COR-L47 (cell line): ENCODE data around the gene PCDH15.
A peak's percentile ranks its signal among the peaks of the same experiment; 100 is the strongest.
"Not testable (repeated sequence)": the region's sequence is repeated elsewhere in the genome, so short reads cannot be mapped to it uniquely, and the experiment has no call there.

Source experiments
- DNase-seq: peaks from one replicate; lab custom pipeline; 2025; lab: John Stamatoyannopoulos, UW

PCDH15 gene

DNA sequence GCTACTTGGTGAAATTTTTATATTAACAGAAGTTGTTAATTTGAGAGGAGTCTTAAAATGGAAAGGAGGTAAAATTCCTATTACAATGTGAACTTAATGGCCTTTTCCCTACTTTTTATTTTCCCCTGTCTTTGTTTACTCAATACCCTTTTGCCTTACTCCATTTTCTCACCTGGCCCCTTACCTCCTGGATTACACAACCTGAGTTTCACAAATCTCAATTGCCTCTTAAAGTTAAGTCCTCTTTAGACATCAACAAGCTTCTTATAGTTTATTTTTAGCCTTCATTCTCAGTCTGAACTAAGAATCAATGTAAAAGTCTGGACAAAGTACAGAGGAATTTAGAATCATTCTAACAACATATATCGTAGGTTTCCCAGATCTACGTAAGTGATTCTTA, 247.0 kb downstream of the PCDH15 start:
- no peak for DNase-seq

DNA sequence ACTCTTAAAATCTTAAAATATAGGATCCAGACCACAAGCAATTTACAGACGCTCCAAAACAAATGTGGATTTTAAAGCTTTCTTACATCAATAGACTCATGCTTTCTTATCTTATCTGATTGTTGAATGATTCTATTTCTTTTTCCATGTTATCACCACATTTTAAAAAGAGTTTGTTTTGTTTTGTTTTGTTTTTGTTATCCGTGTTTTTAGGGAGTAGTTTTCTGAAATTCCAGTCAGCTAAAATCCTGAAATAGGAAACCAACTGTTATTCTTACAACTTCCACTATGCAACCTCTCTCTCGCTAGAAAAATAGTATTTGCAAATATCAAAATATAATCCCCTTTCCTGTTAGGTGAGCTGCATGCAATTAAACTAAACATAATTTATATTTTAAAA, 251.0 kb downstream of the PCDH15 start:
- DNase-seq, result no peak

DNA sequence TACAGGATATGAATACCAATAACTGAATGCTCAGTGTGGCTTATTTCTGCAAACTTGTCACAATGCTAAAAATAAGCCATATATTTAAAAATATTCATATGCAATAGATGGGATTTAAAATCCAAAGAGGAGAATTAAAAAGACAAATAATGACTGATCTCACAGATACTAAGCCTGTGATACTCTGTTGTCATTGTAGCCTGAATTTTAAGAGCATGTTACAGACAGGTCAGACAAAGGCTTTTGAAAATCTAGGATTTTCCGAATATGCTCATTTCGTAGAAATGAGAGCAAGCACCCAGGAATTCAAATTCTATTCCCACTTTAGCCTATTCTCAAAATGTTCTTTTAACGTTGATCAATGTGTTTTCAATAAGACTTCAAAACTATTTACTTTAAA, 269.7 kb downstream of the PCDH15 start:
- DNase-seq, result no peak

DNA sequence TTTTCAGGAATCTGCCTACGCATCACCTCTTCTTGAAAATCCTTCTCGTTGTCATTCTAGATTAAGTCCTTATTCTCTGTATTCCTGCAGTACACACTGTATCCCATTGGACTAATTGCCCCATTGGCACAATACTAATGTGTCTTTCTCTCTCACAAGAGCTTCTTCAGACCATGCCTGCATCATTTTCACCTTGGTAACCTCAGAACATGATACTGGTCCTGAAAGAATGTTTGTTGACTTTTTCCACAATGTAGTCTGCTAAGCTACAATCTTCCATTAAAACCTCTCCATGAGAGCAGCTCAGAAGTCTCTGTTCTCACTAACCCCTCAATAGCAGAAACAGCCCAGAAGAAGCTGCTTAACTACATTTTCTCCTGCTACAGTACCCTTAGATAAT, 270.7 kb downstream of the PCDH15 start:
- no peak for DNase-seq

DNA sequence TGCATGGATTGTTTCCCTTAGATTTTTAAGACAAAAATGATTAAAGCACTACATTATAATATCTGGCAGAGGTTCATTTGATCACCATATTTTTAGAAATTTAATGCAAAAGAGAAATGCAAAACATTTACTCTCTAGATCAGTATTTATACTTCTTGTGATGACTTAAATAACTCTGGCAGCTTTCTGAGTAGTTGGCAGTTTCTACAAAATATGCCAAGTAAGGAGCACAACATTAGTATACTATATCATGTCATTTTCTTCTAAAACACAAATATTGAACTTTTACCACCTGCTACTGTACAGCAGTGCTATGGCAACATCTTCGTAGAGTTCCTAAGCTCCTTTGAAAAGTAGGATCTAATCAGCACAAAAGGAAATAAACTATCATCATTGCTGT, 275.2 kb downstream of the PCDH15 start:
- DNase-seq, result peak; percentile 31

DNA sequence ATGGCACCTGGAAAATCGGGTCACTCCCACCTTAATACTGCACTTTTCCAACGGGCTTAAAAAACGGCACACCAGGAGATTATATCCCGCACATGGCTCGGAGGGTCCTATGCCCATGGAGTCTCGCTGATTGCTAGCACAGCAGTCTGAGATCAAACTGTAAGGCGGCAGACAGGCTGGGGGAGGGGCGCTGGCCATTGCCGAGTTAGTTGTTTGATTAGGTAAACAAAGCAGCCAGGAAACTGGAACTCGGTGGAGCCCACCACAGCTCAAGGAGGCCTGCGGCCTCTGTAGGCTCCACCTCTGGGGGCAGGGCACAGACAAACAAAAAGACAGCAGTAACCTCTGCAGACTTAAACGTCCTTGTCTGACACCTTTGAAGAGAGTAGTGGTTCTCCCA, 285.8 kb downstream of the PCDH15 start:
- not testable (repeated sequence) for DNase-seq

DNA sequence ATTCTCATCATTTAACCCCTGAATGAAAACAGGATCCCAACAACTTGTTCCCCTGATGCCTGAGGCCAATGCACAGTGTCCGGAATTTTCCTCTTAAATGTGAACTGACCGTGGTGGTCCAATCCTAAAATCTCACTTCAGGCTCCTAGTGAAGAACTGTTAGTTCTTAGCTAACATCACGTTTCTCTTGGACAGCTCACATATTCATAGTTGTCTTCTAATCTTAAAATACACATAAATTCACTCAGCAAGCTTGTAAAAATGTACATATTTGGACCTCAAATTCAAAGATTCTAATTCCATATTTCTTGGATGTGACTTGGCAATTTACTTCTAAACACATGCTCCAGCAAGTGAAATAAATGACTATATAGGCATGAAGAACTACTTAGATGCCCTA, 297.2 kb downstream of the PCDH15 start:
- DNase-seq, result no peak

DNA sequence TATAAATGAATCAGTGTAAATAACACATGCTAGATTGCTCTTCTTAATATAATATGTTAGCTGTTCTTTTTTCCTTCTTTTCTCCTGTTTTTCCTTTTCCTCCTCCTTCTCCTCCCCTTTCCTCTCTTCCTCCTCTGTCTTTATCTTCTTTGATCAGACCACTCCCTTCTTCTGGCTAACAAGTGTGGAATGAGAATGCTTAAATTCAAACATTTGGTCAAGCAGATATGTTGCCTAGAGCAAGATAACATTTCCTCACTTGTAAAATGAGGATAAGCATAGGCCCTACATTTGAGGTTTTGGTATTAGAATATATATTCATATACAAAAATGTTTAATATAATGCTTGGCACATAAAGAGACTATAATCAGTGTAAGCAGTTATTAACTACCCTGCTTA, 299.1 kb downstream of the PCDH15 start:
- no peak for DNase-seq

DNA sequence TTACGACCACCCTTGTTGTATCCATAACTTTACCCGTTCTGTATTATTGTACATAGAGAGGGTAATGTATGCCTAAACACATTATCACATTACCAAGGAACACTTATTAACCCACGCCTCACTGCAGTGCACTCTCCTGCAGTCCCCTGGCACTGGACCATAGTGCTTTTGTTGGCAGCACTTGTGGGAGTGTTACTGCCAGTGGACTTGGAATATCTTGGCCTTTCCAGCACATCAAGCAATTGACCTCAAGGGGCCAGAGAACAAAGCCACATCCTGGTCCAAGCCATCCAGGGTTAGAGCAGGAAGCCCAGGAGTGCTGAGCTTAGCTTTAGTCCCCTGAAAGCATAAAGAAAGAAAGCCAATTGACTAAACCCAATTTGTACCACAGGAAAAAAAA, 304.2 kb downstream of the PCDH15 start:
- no peak for DNase-seq

DNA sequence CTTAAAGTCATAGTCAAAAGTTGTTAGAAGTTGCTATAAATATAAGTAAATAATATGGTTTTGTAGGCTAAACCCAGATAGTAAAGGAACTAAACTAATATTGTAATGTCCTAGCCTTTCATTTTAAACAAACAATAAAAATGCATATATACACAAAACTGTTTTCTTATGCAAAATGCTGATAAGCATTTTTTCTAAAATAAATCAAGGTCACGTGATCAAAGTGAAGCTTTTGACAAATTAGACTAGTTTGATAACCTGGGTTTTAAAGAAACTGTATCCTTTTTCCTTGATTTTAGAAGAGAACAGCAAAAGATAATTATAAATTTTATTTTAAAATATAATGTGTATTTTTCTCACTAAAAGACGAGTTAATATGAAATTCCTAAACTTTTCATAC, 313.3 kb downstream of the PCDH15 start:
- no peak for DNase-seq

DNA sequence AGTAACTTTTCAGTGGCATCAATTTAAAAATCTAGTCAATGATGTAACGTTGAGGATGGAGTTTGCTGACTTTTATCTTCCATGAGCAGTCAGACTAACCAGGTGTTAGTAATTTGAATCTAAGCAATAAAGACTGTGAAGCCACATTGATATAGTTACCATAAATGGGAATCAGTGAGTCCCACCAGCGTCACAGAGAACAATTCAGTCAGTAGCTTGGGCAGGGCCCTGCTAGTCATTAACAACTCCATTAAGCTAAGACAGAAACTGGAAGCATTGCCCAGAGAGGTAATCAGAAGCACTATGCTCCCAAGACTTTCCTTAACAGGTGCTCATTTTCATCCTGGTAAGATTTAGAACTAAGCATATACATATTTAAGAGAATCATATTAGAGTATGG, 315.1 kb downstream of the PCDH15 start:
- no peak for DNase-seq

DNA sequence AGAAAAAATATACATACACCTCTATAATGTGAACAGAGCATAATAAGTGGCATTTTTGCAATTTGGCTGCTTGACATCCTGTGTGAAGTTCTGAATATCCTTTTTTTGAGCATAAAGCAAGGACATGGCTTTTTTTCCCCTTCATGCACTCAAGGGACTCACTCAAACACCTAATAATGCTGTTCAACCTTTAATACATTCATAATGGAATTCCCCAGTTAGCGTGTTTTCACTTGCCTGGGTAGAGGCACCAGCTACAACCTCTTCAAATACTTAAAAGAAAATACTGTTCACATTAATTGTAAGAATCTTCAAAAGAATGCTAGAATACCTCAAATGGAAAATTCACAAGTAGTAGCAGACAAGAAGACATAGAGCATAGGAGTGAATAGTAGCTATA, 316.8 kb downstream of the PCDH15 start:
- DNase-seq, result no peak

DNA sequence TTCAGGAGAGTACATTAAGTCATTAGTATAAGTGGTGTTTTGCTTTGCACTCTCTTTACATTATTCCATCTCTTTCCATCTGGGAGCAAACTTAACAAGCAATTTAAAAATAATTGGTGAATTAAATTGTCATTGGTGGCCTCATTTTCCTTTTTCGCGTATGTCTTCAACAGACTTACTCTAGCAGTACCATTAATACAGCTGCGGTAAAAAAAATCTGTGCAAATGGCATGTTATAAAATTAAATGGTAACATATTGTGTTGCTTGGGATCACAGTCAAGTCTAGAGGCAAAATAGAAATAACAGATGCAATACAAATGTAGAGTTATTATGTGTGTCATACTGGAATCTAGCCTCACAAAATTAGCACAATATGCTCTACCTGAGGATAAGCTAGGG, 322.4 kb downstream of the PCDH15 start:
- DNase-seq, result no peak

DNA sequence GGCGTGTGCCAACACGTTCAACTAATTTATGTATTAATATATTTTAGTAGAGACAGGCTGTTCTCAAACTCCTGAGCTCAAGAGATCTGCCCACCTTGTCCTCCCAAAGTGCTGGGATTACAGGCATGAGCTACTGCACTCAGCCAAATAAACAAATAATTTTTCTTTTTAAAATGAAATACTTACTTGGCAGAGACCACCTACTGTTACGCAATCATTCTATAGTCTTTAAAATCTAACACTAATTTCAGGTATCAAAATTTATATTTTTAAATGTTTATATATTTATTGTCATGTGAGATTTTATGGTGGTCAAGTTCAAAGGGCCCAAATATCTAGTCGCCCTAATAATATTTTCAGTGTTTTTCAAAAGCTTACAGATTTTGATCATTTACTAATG, 323.3 kb downstream of the PCDH15 start:
- no peak for DNase-seq

DNA sequence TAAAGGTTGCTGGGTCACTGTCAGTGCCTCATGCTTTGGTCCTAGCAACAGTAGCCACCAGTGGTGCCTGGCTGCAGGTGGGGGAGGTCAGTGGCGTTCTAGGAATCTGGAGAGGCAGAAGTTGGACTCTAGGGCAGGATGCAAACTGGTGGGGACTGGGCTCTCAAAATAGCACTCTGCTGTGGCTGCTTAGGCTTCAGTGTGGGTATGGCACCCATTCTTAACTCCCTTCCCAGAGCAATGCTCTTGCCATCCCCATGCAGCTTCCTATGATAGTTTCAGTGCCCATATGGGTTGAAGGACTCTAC, 330.8 kb downstream of the PCDH15 start:
- DNase-seq, result no peak

DNA sequence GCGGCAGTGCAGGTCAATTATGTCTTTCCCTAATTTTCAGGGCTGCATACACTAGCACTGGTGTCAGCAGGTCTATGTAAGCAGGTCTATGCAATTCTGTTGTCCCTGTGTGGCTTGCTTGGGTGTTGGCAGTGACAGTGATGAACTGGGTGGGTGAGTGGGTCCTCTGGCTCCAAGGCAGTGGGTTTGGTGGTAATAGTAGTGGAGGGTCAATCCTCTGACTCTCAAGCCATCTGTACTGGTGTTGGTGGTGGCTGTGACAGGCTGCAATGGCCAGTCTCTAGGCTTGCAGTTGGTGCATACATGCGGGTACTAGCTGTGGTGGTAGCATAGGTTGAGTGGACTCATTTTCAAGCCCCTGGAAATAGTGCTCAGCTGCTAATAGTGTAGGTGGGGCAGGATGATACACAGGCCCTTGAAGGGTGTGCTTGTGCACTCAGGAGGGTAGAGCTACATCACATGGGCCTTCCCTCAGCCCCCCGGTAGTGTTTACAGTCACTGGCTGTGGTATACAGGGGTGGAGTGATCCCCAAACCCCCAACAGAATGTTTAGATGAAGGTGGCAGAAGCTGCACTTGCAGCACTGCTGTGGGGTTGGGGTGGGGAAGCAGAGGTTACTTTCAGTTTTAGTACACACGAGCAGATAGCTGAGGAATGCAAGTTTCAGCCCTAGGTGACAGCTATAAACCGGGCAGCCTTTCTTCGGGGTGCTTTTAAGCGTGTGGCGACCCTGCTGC, 331.3 kb downstream of the PCDH15 start:
- DNase-seq, result no peak

DNA sequence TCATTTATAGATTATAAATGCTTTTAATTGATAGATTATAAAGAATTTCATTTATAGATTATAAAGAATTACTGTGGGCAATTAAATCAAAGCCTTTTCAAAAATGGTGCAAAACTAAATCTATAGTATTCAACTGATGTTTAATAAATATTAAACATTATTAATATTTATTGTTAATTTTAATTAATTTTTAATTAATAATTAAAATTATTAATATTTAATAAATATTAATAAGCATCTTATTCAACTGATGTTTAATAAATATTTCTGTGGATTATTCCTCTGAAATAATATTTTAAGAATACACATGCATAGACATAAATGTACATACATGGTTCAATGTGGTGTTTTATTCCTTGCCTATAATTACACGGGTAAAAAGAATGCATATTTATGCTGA, 346.8 kb downstream of the PCDH15 start:
- no peak for DNase-seq

DNA sequence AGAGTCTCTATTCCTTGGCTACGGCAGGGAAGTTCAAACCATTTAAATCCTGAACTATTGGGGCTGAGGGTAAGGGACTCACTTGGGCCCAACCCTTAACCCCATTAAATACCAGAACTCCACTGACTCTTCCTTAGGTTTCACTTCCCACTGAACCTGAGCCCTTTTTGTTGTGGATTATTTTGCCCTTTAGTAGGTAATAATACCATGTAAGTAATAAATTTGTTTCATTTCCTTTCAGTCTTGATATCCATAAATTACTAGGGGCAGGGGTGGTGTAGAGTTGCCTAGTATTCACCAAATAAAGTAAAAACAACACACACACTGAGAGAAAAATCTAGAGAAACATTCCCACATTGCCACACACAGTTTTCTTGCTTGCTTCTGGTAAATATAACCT, 352.0 kb downstream of the PCDH15 start:
- DNase-seq, result no peak

DNA sequence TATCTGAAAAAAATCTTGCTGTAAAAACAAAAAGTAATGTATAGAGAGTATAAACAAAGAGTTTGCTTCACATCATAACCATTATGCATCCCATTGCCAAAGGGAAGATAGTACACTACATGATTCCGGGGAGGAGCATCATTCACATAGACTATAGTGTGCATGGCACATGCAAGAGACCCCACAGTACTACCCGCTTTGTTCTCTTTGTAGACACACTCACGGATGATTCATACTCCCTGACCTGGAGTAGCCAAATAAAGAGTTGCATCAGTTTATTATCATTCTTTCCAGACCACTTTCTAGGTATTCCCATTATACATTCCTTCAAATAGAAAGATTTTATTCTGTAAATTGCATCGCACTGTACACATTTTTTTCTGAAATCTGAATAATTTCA, 356.9 kb downstream of the PCDH15 start:
- no peak for DNase-seq

DNA sequence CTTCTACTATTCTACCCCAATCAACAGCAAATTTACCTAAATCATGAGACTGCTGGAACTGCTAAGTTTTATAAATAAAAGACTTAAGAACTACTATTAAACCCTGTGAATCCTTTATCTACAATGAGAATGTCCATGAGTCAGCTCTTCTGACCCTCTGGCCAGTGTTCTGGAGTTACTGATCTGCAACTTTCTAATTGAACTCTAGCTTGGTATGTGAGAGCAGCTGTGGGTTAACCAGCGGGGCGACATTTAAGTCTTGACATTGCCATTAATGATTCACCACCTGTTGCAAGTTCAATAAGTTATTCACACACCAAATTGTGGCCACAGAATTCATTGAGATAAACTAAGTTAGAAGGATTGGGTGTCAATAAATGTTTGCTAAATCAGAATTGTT, 359.8 kb downstream of the PCDH15 start:
- DNase-seq, result no peak

DNA sequence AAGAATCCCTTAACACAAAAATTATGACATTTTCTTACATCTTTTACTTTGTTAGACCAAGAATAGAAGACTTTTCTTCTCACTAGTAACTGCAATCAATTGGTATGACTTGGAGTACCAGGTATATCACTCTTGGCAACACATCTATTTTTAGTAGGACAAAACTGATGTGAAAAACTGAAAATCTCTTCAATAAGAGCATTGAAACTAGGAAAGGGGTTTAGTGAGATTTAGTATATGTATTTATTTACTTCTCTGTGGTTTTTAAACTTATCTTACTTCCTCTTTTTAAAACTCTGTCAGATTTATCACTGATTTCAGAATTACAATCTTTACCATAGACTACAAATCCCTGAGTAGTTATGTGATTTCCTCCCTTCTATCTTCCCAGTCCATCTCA, 366.2 kb downstream of the PCDH15 start:
- DNase-seq, result no peak

DNA sequence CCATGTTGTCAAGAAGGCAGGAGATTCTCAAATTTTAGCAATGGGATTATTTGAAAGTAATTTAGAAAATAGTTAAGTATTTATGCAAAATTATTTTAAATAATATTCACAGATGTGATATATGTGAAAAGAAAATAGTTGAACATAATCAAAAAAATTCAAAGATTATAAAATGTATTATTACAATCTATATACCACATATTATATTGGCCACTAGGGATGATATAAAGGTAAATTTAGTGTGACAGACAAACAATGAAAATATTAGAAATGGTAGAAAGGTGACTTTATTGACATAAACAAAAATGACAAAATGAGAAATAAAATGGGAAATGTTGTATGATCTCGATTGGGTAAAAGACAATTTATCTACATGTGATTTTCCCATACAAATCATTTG, 385.5 kb downstream of the PCDH15 start:
- no peak for DNase-seq

DNA sequence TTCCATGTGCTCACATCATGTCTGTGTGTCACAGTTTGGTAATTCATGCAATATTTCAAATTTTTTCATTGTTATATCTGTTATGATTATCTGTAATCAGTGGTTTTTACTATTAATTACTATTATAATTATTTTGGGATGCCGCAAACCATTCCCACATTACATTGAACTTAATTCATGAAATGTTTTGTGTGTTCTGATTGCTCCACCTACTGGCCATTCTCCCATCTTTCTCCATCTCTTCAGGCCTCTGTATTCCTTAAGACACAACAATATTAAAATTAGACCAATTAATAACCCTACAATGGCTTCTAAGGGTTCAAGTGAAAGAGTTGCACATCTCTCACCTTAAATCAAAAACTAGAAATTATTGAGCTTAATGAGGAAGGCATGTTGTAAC, 398.5 kb downstream of the PCDH15 start:
- peak; percentile 36 for DNase-seq

DNA sequence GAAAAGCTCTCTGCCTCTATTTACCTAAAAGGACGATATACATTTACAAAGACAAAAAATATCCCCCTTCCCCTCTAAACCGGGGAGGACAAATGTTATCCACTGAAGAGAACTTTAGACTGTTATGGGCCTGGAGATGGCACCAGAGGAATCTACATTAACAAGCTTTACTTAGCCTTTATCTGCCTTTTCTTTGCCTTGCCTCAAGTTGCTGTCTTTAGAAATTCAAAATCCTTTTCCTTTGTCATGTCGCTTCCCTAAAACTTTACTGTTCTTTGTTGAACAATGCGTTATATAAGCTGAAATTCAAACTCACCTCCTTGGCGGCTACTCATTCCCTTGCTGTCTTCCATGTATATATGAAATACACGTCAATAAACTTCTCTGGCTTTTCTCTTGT, 405.0 kb downstream of the PCDH15 start:
- DNase-seq, result no peak

DNA sequence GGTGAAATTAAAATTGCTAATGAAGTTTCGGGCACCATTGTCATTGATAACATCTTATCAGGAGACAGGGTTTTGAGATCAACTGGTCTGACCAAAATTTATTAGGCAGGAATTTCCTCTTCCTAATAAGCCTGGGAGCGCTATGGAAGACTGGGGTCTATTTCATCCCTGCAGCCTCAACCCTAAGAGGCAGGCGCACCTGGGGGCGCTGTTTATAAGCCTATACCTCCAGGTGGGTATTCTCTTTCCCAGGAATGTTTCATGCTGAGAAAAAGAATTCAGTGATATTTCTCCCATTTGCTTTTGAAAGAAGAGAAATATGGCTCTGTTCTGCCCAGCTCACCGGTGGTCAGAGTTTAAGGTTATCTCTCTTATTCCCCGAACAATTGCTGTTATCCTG, 406.4 kb downstream of the PCDH15 start:
- DNase-seq, result not testable (repeated sequence)
